K562 (cell line): ENCODE measurements around the gene OSBPL10. TPM values are rescaled to one million over a fixed set of nuclear protein-coding genes. Genes with fewer than 3 reads are reported as not detected.

Experiments
- ATAC-seq: fragments of 200-7000 bp; cut with Tn5 transposase; 3 replicates; pipeline ENCODE4 v1.9.1; 2020; ENCODE audit warnings: moderate library complexity
- BruUV-seq: library from RNA; stranded (reverse); fragments of 400-500 nt; replicated peaks from 2 replicates; lab custom pipeline; 2021; lab: Mats Ljungman, UMichigan
- CTCF ChIA-PET: fragments of 300-600 bp; formaldehyde crosslinking; extraction: SDS; loops from one replicate; lab custom pipeline; 2021; ENCODE audit warnings: low intra/inter-chr PET ratio; lab: Yijun Ruan, JAX
- POLR2A ChIA-PET: fragments of 300-600, 350-650 bp; sonication (Branson Sonifier 250); formaldehyde crosslinking; extraction: SDS; loops from one replicate; lab custom pipeline; 2021; ENCODE audit warnings: antibody characterized with exemption, inconsistent platforms; lab: Yijun Ruan, JAX
- DNase-seq, 4 experiments: peaks; one replicate each; pipeline versions ENCODE4 v3.0.0 to v3.0.0-alpha.2; 2011 to 2018; ENCODE audit warnings: low spot score in 3 of 4, mixed read lengths in 3 of 4; ENCODE audit errors: extremely low read depth in 1 of 4
- FAIRE-seq: peaks from 2 replicates; lab custom pipeline; 2011; peaks lifted over from hg19 to GRCh38; lab: Jason Lieb, UNC
- H2AFZ ChIP-seq: 2 replicates; pipeline ENCODE4 v1.6.0; 2011; ENCODE audit warnings: low read depth, low read length, control low read depth, inconsistent platforms
- H3K27ac ChIP-seq: fragments of 200-600 bp; 3 replicates; pipeline ENCODE4 v1.8.0; 2011; ENCODE audit warnings: low read depth, mild to moderate bottlenecking, control low read depth, inconsistent platforms, low read length, moderate library complexity, mixed read lengths; ENCODE audit errors: extremely low read depth
- H3K27me3 ChIP-seq, 2 experiments: fragments of 300-600 bp in 1 of 2; 2 replicates in 1 of 2; 3 replicates in 1 of 2; pipeline versions ENCODE4 v1.6.0 to v1.8.0; 2011; ENCODE audit warnings: inconsistent platforms in 2 of 2, low read length in 2 of 2, mild to moderate bottlenecking in 1 of 2, mixed read lengths in 1 of 2, moderate library complexity in 1 of 2; ENCODE audit not compliant: control insufficient read depth in 2 of 2, insufficient read depth in 2 of 2
- H3K36me3 ChIP-seq: fragments of 300-600 bp; 3 replicates; pipeline ENCODE4 v1.8.0; 2011; ENCODE audit warnings: mild to moderate bottlenecking, low read length, inconsistent platforms; ENCODE audit not compliant: control insufficient read depth, insufficient read depth
- H3K4me1 ChIP-seq, 2 experiments: fragments of 200-600 bp in 1 of 2; replicated peaks in 1 of 2; 2 replicates in 1 of 2; 3 replicates in 1 of 2; pipeline versions ENCODE4 v1.5.1 to v1.8.0; 2011; ENCODE audit warnings: inconsistent platforms in 2 of 2, low read length in 2 of 2, mild to moderate bottlenecking in 1 of 2, mixed read lengths in 1 of 2, moderate library complexity in 1 of 2; ENCODE audit not compliant: control insufficient read depth in 2 of 2, insufficient read depth in 2 of 2
- H3K4me2 ChIP-seq: 2 replicates; pipeline ENCODE4 v1.6.1; 2011; ENCODE audit warnings: low read length, control low read depth, inconsistent platforms, mixed read lengths; ENCODE audit not compliant: insufficient read depth
- H3K4me3 ChIP-seq: fragments of 200-600 bp; sonication (generic), shearing (Covaris generic); 2 replicates; pipeline ENCODE4 v1.5.1; 2016; ENCODE audit warnings: control low read depth, inconsistent platforms
- H3K79me2 ChIP-seq: fragments of 200-600 bp; 3 replicates; pipeline ENCODE4 v1.8.0; 2011; ENCODE audit warnings: low read length, inconsistent platforms; ENCODE audit not compliant: control insufficient read depth, insufficient read depth
- H3K9ac ChIP-seq, 2 experiments: 2 replicates each; pipeline versions ENCODE4 v1.6.0 to v1.6.1; 2011; ENCODE audit warnings: low read depth in 2 of 2, low read length in 2 of 2, control low read depth in 1 of 2, inconsistent platforms in 1 of 2, mild to moderate bottlenecking in 1 of 2, mixed read lengths in 1 of 2; ENCODE audit not compliant: insufficient read depth in 1 of 2
- H3K9me1 ChIP-seq: one replicate; pipeline ENCODE4 v1.6.0; 2011; ENCODE audit warnings: inconsistent platforms, mild to moderate bottlenecking, low read length, moderate library complexity; ENCODE audit not compliant: control insufficient read depth, insufficient read depth
- H3K9me3 ChIP-seq: replicated peaks from 2 replicates; pipeline ENCODE4 v1.5.1; 2011; ENCODE audit warnings: low read depth, low read length, inconsistent platforms; ENCODE audit not compliant: control insufficient read depth, insufficient read depth
- H4K20me1 ChIP-seq: replicated peaks from 2 replicates; pipeline ENCODE4 v1.6.1; 2011; ENCODE audit warnings: low read length, inconsistent platforms, mixed read lengths; ENCODE audit not compliant: control insufficient read depth, insufficient read depth
- ATF3 ChIP-seq, 2 experiments: fragments of 450-650 bp in 1 of 2; sonication (generic) in 1 of 2; formaldehyde crosslinking in 1 of 2; IDR thresholded peaks in 1 of 2; conservative IDR thresholded peaks in 1 of 2; 2 replicates each; pipeline versions ENCODE4 v1.6.1 to v1.8.1; 2016 to 2023; ENCODE audit warnings: mild to moderate bottlenecking in 2 of 2, moderate library complexity in 2 of 2, inconsistent platforms in 1 of 2, missing genetic modification reagents in 1 of 2
- CREB1 ChIP-seq, 2 experiments: sonication (generic) in 1 of 2; formaldehyde crosslinking in 1 of 2; IDR thresholded peaks; 2 replicates each; pipeline versions ENCODE4 v1.6.1 to v1.8.0; 2012 to 2022; ENCODE audit warnings: inconsistent platforms in 1 of 2, mild to moderate bottlenecking in 1 of 2, missing genetic modification reagents in 1 of 2, moderate library complexity in 1 of 2
- ELF4 ChIP-seq: fragments of 450-650 bp; formaldehyde crosslinking; IDR thresholded peaks from 2 replicates; pipeline ENCODE4 v1.4.0; 2022; ENCODE audit warnings: missing genetic modification characterization
- HDAC6 ChIP-seq: IDR thresholded peaks from 2 replicates; pipeline ENCODE4 v1.6.1; 2012; ENCODE audit warnings: low read depth, mild to moderate bottlenecking, control low read depth, inconsistent platforms, low read length, moderate library complexity
- JUNB ChIP-seq: fragments of 450-650 bp; formaldehyde crosslinking; conservative IDR thresholded peaks from 2 replicates; pipeline ENCODE4 v1.4.0; 2020; ENCODE audit warnings: mild to moderate bottlenecking
- KLF10 ChIP-seq: fragments of 250-450 bp; sonication (Bioruptor Pico); IDR thresholded peaks from 2 replicates; pipeline ENCODE4 v1.6.1; 2021; ENCODE audit warnings: matching md5 sums
- PRDM10 ChIP-seq: fragments of 450-650 bp; IDR thresholded peaks from 2 replicates; pipeline ENCODE4 v1.6.1; 2018; ENCODE audit not compliant: partially characterized antibody
- TCF3 ChIP-seq: sonication (generic); formaldehyde crosslinking; IDR thresholded peaks from 2 replicates; pipeline ENCODE4 v1.4.0; 2020; ENCODE audit warnings: mild to moderate bottlenecking, missing genetic modification reagents
- TRIM28 ChIP-seq: fragments of 450-650 bp; IDR thresholded peaks from 2 replicates; pipeline ENCODE4 v1.6.1; 2017
- ZNF121 ChIP-seq: sonication (generic); formaldehyde crosslinking; conservative IDR thresholded peaks from 2 replicates; pipeline ENCODE4 v1.8.0; 2022; ENCODE audit warnings: missing genetic modification reagents
- ZNF197 ChIP-seq: fragments of 200-800 bp; sonication (Bioruptor generic); IDR thresholded peaks from 2 replicates; pipeline ENCODE4 v1.6.1; 2016; ENCODE audit warnings: low read depth, missing genetic modification characterization, missing compliant biosample characterization
- ZNF354B ChIP-seq: fragments of 250-450 bp; sonication (Bioruptor Pico); IDR thresholded peaks from 2 replicates; pipeline ENCODE4 v1.4.0; 2020
- ZNF512 ChIP-seq: IDR thresholded peaks from 2 replicates; pipeline ENCODE4 v1.6.1; 2016; ENCODE audit warnings: missing genetic modification characterization, missing compliant biosample characterization
- ZNF766 ChIP-seq: fragments of 200-800 bp; sonication (Bioruptor generic); conservative IDR thresholded peaks from 2 replicates; pipeline ENCODE4 v1.6.1; 2016; ENCODE audit warnings: missing genetic modification characterization, missing compliant biosample characterization
- WGBS: fragments of 100-300 bp; shearing (Covaris generic); methylation state at CpG from one replicate; pipeline ENCODE4 v1.1.6; 2016; ENCODE audit warnings: low coverage, mixed read lengths; ENCODE audit not compliant: insufficient coverage; ENCODE audit errors: missing lambda C conversion rate; 5-methylcytosine and 5-hydroxymethylcytosine counted together
- in situ Hi-C: fragments of 300-500 bp; cut with MboI; formaldehyde crosslinking; loops from 4 replicates; pipeline ENCODE4 v1.15.0; 2018; ENCODE audit warnings: inconsistent platforms, mixed read lengths
- intact Hi-C: fragments of 100-400 bp; cut with micrococcal nuclease; formaldehyde crosslinking; loops from 2 replicates; pipeline ENCODE4 v1.14.2; 2022
- polyA plus RNA-seq, 8 experiments: library from polyadenylated mRNA; depleted of rRNA in 4 of 8; stranded (reverse) in 5 of 8; unstranded in 3 of 8; fragments of >200 nt; fragmentation: Nextera tagmentation in 2 of 8; fragmentation: Illumina TruSeq in 1 of 8; extraction: Ambion mirVana in 2 of 8; extraction: Trizol in 1 of 8; gene quantifications; 2 replicates each; pipeline versions ENCODE4 v1.2.1 to v1.2.3, GENCODE V29; 2011 to 2014; ENCODE audit warnings: inconsistent platforms in 1 of 8, missing spikeins in 1 of 8
- total RNA-seq, 7 experiments: library from RNA; depleted of rRNA in 6 of 7; stranded (reverse); fragments of >200 nt in 6 of 7; fragmentation: Illumina TruSeq in 2 of 7; extraction: Trizol in 2 of 7; gene quantifications; 2 replicates each; pipeline versions ENCODE4 v1.2.1 to v1.2.3, GENCODE V29; 2011 to 2021; ENCODE audit warnings: low replicate concordance in 1 of 7

Gene OSBPL10
- total and polyA plus RNA-seq, 9 of the 15 experiments (the other 6 are each of a cell fraction or from before 2014, with no cell fraction given) = 0.03 to 0.19 (median 0.14) TPM; not detected in 2

GRCh38 chr3:31958701-31959152 lies 22.3 kb downstream of the OSBPL10 start (continued):
- no peak for TF ChIP-seq PRDM10
- no peak for TF ChIP-seq TRIM28
- TF ChIP-seq ZNF121 (CRISPR knock-in tag) = no peak
- TF ChIP-seq ZNF766 (CRISPR knock-in tag) = no peak
- TF ChIP-seq ZNF197 = no peak
- TF ChIP-seq TCF3 (CRISPR knock-in tag) = no peak

- Histone ChIP-seq H3K9me3 (no peaks in the 10 kb centered on the region), H3K4me2 (no peak overlapping the region), H3K4me3 (no peak overlapping the region), H3K36me3 (no peaks in the 10 kb centered on the region), H4K20me1 (no peaks in the 10 kb centered on the region; the same call in 1 of the 2 replicates), H2AFZ (no peak overlapping the region), H3K4me1 (no peaks in the 10 kb centered on the region), H3K9me1 (no peaks in the 10 kb centered on the region), H3K79me2 (no peaks in the 10 kb centered on the region), H3K27me3 (peaks cover 3 to 5% of the 10 kb centered on the region in 2 experiments; a peak in 1 of 5 replicates), H3K27ac (no peak overlapping the region), H3K9ac (no peak overlapping the region)
- intact Hi-C loops = no loop called here
- CTCF ChIA-PET = no interaction called here
- POLR2A ChIA-PET = no interaction called here
- in situ Hi-C loops = no loop called here
- BruUV-seq = no TSS peak
- DNase-seq (no peak), FAIRE-seq (no peak), ATAC-seq (no peak)
- 2% methylated on average over 3 of the region's 3 CpGs for WGBS
- TF ChIP-seq JUNB (CRISPR knock-in tag) (no peak), ELF4 (no peak), HDAC6 (no peak), CREB1 (IDR thresholded peaks at IDR 0.05) (no peak), CREB1 (CRISPR knock-in tag; IDR thresholded peaks at IDR 0.05) (no peak), ATF3 (IDR thresholded peaks at IDR 0.05) (no peak), ATF3 (CRISPR knock-in tag; conservative IDR thresholded peaks at IDR 0.05) (no peak), KLF10 (no peak), ZNF512 (tag) (no peak), ZNF354B (CRISPR knock-in tag) (no peak)
Measured at GRCh38 chr3:31957106-31957505, 24.0 kb downstream of the OSBPL10 start.
